Breast epithelium (tissue), 4 donors: ENCODE data around the gene ABCB8. TPM values are rescaled to one million over a fixed set of nuclear protein-coding genes. Genes with fewer than 3 reads are reported as not detected.

Experiments used
- DNase-seq, 2 donors: peaks; one replicate each; pipeline ENCODE4 v3.0.0-alpha.2; 2019; ENCODE audit warnings: low spot score in 2 of 2
- H3K27ac ChIP-seq, 2 donors: fragments of 200-600 bp; sonication (generic) in 1 of 2; one replicate each; pipeline ENCODE4 v1.5.1; 2016 to 2019; ENCODE audit warnings: mild to moderate bottlenecking in 1 of 2
- H3K27me3 ChIP-seq, 2 donors: fragments of 200-600 bp; sonication (generic) in 1 of 2; one replicate each; pipeline versions ENCODE4 v1.5.1 to v1.6.0; 2017 to 2019; ENCODE audit warnings: control low read depth in 1 of 2, mild to moderate bottlenecking in 1 of 2
- H3K36me3 ChIP-seq: fragments of 200-600 bp; one replicate; pipeline ENCODE4 v1.5.1; 2019
- H3K4me1 ChIP-seq, 2 donors: fragments of 200-600 bp; sonication (generic); one replicate each; pipeline ENCODE4 v1.5.1; 2016 to 2019; ENCODE audit warnings: control low read depth in 1 of 2
- H3K4me3 ChIP-seq, 3 donors: fragments of 200-600 bp; sonication (generic); 1 replicate in 2 of 3; 2 replicates in 1 of 3; pipeline ENCODE4 v1.5.1; 2016 to 2019; ENCODE audit warnings: mild to moderate bottlenecking in 3 of 3, moderate library complexity in 2 of 3
- H3K9me3 ChIP-seq, 2 donors: fragments of 200-600 bp; sonication (generic) in 1 of 2; one replicate each; pipeline ENCODE4 v1.5.1; 2016 to 2019; ENCODE audit warnings: control low read depth in 1 of 2
- CTCF ChIP-seq, 3 donors: fragments of 450-650 bp; IDR thresholded peaks; one replicate each; pipeline ENCODE4 v1.5.1; 2016 to 2017; ENCODE audit warnings: antibody characterized with exemption in 3 of 3, mild to moderate bottlenecking in 3 of 3, moderate library complexity in 3 of 3
- POLR2A ChIP-seq: fragments of 450-650 bp; IDR thresholded peaks from one replicate; pipeline ENCODE4 v1.6.1; 2016; ENCODE audit warnings: antibody characterized with exemption, mild to moderate bottlenecking, moderate library complexity
- POLR2AphosphoS5 ChIP-seq, 3 donors: sonication (generic); formaldehyde crosslinking; IDR thresholded peaks; one replicate each; pipeline ENCODE4 v1.6.1; 2017; ENCODE audit warnings: antibody characterized with exemption in 3 of 3
- intact Hi-C: fragments of 100-400 bp; cut with DNase I; formaldehyde crosslinking; loops from one replicate; pipeline ENCODE4 v1.15.1; 2023; ENCODE audit warnings: low total_unique reads
- total RNA-seq, 3 donors: library from RNA; depleted of rRNA; stranded (reverse); fragments of >200 nt; gene quantifications; one replicate each; pipeline ENCODE4 v1.1.0, GENCODE V29; 2016

ABCB8 gene
- total RNA-seq, 3 donors from 2014 or later: 14.7 to 19.3 (median 17.6) TPM

GRCh38 chr7:151077705-151078232 is 49.5 kb downstream of the ABCB8 start:
- TF ChIP-seq POLR2A: no peak
- TF ChIP-seq POLR2AphosphoS5 (IDR thresholded peaks at IDR 0.05): no peak
- no peak for TF ChIP-seq CTCF (IDR thresholded peaks at IDR 0.05)
- H3K36me3 ChIP-seq: peaks cover 7% of the 10 kb centered on the region
- H3K4me1 ChIP-seq: peaks cover 12 to 31% of the 10 kb centered on the region in 2 donors
- DNase-seq: no peak
- peak overlapping the region; percentile 54 to 64 for H3K27ac ChIP-seq
- no peaks in the 10 kb centered on the region for H3K9me3 ChIP-seq
- H3K27me3 ChIP-seq: no peaks in the 10 kb centered on the region
- no peak overlapping the region for H3K4me3 ChIP-seq
- intact Hi-C loops: no loop called here

GRCh38 chr7:151078233-151079040 is 50.2 kb downstream of the ABCB8 start:
- H3K27ac ChIP-seq: peak overlapping the region; percentile 29 to 64

GRCh38 chr7:151079199-151079910 is 51.1 kb downstream of the ABCB8 start:
- TF ChIP-seq POLR2A (no peak), CTCF (IDR thresholded peaks at IDR 0.05) (no peak), POLR2AphosphoS5 (IDR thresholded peaks at IDR 0.05) (no peak)
- peak overlapping the region; percentile 90 to 95 (median 91) for H3K4me3 ChIP-seq
- intact Hi-C loops: no loop called here
- peaks cover 12 to 31% of the 10 kb centered on the region in 2 donors for H3K4me1 ChIP-seq
- DNase-seq: no peak
- H3K27me3 ChIP-seq: no peaks in the 10 kb centered on the region
- no peaks in the 10 kb centered on the region for H3K9me3 ChIP-seq
- peak overlapping the region; percentile 64 to 90 for H3K27ac ChIP-seq
- H3K36me3 ChIP-seq: peaks cover 4% of the 10 kb centered on the region

More at GRCh38 chr7:151078233-151079040, 50.2 kb downstream of the ABCB8 start:
- no peak for TF ChIP-seq POLR2A
- TF ChIP-seq CTCF (IDR thresholded peaks at IDR 0.05): no peak
- TF ChIP-seq POLR2AphosphoS5 (IDR thresholded peaks at IDR 0.05): peak in 1 of 3 donors; percentile 22
- no peaks in the 10 kb centered on the region for H3K27me3 ChIP-seq
- DNase-seq: no peak
- H3K4me3 ChIP-seq: no peak overlapping the region
- H3K4me1 ChIP-seq: peaks cover 12 to 31% of the 10 kb centered on the region in 2 donors
- peaks cover 7% of the 10 kb centered on the region for H3K36me3 ChIP-seq
- intact Hi-C loops: no loop called here
- no peaks in the 10 kb centered on the region for H3K9me3 ChIP-seq

GRCh38 chr7:151080067-151080521 is 51.8 kb downstream of the ABCB8 start:
- Histone ChIP-seq H3K36me3 (no peaks in the 10 kb centered on the region), H3K27me3 (no peaks in the 10 kb centered on the region), H3K4me1 (peaks cover 12 to 31% of the 10 kb centered on the region in 2 donors), H3K4me3 (peak overlapping the region; percentile 90 to 95 (median 91)), H3K9me3 (no peaks in the 10 kb centered on the region), H3K27ac (peak overlapping the region; percentile 90 to 95)
- TF ChIP-seq CTCF (IDR thresholded peaks at IDR 0.05) (no peak), POLR2AphosphoS5 (IDR thresholded peaks at IDR 0.05) (no peak), POLR2A (no peak)
- DNase-seq: no peak
- intact Hi-C loops: no loop called here
